Vagina (tissue), 2 donors: ENCODE measurements around the gene REXO4.
"Not testable (repeated sequence)": the region's sequence is repeated elsewhere in the genome, so short reads cannot be mapped to it uniquely, and the experiment has no call there.

ENCODE experiments used
- POLR2A ChIP-seq, 2 donors: fragments of 450-650 bp; IDR thresholded peaks; one replicate each; pipeline ENCODE4 v1.6.1; 2017; ENCODE audit warnings: antibody characterized with exemption in 2 of 2, mild to moderate bottlenecking in 2 of 2, moderate library complexity in 2 of 2
- POLR2AphosphoS5 ChIP-seq, 2 donors: sonication (generic); formaldehyde crosslinking; IDR thresholded peaks; one replicate each; pipeline ENCODE4 v1.9.0; 2017; ENCODE audit warnings: antibody characterized with exemption in 2 of 2, mild to moderate bottlenecking in 2 of 2, low read depth in 1 of 2; ENCODE audit not compliant: insufficient read depth in 1 of 2
- TF ChIP-seq, protein P1 (sequence below), 3 experiments: fragments of 450-650 bp in 2 of 3; fragments of 200-600 bp in 1 of 3; sonication (generic) in 1 of 3; IDR thresholded peaks; one replicate each; pipeline ENCODE4 v1.5.1; 2017 to 2019; ENCODE audit warnings: antibody characterized with exemption in 3 of 3, mild to moderate bottlenecking in 2 of 3, moderate library complexity in 2 of 3

- TF ChIP-seq, protein P1, sequence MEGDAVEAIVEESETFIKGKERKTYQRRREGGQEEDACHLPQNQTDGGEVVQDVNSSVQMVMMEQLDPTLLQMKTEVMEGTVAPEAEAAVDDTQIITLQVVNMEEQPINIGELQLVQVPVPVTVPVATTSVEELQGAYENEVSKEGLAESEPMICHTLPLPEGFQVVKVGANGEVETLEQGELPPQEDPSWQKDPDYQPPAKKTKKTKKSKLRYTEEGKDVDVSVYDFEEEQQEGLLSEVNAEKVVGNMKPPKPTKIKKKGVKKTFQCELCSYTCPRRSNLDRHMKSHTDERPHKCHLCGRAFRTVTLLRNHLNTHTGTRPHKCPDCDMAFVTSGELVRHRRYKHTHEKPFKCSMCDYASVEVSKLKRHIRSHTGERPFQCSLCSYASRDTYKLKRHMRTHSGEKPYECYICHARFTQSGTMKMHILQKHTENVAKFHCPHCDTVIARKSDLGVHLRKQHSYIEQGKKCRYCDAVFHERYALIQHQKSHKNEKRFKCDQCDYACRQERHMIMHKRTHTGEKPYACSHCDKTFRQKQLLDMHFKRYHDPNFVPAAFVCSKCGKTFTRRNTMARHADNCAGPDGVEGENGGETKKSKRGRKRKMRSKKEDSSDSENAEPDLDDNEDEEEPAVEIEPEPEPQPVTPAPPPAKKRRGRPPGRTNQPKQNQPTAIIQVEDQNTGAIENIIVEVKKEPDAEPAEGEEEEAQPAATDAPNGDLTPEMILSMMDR (IDR thresholded peaks at IDR 0.05), result not testable (repeated sequence)
- TF ChIP-seq POLR2A (IDR thresholded peaks at IDR 0.05); POLR2AphosphoS5 (IDR thresholded peaks at IDR 0.05; ENCODE audit: insufficient read depth in 1 of 2, low read depth in 1 of 2): not testable (repeated sequence)
Observed at GRCh38 chr9:133451865-133452264, 34.1 kb upstream of the REXO4 start.
